Stimulated activated CD8-positive, alpha-beta memory T cell treated with anti-CD3 and anti-CD28 coated beads, Interleukin-12 subunit alpha, Interleukin-12 subunit beta, amount 100 ng/mL, for 1 hour (primary cell): ENCODE data around the gene ZNF366.

ENCODE experiments used
- DNase-seq: peaks from one replicate; pipeline ENCODE4 v3.0.0-alpha.2; 2020; ENCODE audit warnings: low read depth

ZNF366 gene

DNA sequence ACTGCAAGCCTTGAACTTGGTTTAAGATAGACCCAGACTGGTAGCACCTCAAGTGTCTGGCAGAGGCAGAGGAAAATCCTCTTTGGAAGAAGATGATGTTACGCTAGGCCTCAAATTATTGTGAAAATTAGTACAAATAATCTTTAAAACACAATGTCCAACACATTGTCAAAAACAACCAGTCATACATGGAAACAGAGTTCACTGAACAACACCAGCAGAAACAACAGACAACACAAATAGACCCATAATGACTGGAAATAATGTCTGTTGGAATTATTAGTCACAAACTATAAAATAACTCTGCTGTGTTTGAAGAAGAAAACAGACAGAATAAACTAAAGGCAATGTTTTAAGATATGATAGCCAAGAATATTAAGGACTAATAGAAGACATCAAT, 15.4 kb upstream of the ZNF366 start:
- no peak for DNase-seq

- no peak for DNase-seq
Measured at GRCh38 chr5:72519111-72519510, 11.9 kb upstream of the ZNF366 start.

- DNase-seq: no peak
Measured at GRCh38 chr5:72518001-72518683, 10.9 kb upstream of the ZNF366 start.

DNA sequence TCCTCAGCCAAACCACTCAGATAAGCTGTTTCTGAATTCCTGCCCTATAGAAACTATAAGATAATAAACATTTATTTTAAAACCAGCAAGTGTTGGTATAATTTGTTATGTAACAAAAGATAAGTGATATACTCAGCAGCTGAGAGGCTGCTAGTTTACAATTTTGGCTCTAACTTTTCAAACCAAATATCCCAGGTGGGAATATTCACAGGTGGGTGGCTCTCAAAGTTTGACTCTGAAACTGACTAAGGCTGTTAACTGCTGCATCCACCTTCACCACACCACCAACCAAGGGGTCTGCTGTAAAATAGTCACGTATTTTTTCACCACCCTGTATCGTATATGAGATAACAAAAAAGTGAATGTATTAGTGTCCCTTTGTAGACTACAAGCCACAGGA, 9.7 kb upstream of the ZNF366 start:
- no peak for DNase-seq

- DNase-seq: no peak
Measured at GRCh38 chr5:72515211-72515610, 8.0 kb upstream of the ZNF366 start.

GRCh38 chr5:72512593-72512860, 5.3 kb upstream of the ZNF366 start:
- DNase-seq: no peak

DNA sequence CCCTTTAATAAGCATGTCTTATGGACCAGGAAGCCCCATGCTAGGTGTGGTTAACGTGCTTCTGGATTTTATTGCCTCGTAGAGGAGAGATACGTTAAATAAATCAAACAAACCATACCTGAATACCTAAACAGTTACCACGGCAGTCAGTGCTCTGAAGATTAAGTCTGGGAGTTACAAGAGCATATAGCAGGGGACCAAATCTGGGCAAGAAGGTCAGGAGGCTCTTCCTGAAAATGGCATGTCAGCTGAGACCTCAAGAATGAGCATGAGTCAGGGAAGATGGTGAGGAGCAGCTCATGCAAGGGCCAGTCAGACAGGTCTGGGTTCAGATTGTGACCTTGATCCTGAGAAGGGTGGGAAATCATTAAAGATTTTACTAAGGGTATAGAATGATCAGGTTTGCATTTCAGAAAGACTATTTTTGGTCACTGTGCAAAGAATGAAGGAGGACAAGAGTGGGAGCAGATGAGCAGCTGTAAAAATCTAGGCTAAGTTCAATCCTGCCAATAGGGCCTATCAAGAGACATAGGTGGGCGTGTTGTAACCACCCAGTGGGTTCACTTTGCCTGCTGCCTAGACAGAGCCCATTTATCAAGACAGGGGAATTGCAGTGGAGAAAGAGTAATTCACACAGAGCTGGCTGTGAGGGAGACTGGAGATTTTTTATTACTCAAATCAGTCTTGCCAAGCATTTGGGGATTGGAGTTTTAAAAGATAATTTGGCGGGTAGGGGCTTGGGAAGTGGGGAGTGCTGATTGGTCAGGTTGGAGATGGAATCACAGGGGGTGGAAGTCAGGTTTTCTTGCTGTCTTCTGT, 4.8 kb upstream of the ZNF366 start:
- no peak for DNase-seq

- DNase-seq: no peak
Measured at GRCh38 chr5:72511366-72511765, 4.2 kb upstream of the ZNF366 start.

DNA sequence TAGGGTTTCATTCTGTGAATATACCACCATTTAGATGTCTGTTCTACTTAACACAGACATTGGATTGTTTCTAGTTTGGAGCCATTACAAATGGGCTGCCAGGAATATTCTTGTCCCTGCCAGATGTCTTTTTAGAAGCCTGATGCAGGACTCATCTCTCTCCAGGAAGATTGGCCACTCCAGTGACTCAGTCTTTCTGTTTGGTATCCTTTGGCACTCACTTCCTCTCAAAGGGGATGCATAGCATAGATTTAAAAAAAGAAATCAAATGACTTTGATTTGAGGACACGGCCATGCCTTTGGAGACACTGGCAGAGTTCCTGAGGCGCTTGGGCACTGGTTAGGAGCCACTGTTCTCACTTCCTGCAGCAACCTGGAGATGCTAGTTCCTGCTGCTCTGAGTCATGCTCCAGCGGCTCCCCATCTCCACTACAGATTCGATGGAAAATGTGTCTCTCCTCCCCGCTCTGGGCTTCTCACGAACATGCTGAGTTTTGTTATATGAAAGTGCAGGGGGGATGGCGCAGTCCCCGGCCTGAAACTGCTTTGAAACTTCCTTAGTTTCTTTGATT, 3.5 kb upstream of the ZNF366 start:
- no peak for DNase-seq

DNA sequence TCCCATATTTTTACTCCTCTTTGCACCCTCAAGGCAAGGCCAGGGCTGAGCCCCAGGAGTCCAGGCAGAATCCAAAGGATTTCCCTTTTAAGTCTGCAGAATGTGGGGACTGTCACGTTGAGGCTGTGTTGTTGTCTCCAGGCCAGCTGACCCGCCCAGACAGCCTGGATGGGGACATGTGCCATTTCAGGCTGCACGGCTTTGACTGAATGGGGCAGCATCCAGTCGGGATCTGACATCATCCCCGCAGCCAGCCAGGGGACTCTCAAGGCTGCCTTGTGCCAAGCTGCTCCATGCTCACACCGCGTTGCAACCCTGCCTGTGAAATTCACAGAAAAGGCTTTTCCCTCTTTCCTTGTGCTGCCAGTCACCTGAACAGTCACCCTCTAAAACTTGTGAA, 2.2 kb upstream of the ZNF366 start:
- DNase-seq: no peak

GRCh38 chr5:72508241-72509170, 1.3 kb upstream of the ZNF366 start:
- no peak for DNase-seq

DNA sequence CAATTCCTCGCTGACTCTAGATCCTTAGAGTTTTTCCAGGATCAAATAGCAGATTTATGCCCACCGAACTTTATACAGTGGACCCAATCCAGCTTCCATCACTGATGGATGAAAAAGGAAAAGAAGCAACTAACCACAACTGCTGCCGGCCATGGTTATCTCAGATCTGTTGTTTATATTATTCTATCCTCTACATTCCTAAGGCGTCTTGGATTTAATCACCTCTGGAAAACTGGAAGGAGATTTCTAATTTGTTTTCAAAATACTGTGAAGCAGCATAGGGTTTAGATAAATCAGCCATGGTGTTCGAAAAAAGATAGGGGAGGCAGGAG, 663 bp upstream of the ZNF366 start:
- no peak for DNase-seq

DNA sequence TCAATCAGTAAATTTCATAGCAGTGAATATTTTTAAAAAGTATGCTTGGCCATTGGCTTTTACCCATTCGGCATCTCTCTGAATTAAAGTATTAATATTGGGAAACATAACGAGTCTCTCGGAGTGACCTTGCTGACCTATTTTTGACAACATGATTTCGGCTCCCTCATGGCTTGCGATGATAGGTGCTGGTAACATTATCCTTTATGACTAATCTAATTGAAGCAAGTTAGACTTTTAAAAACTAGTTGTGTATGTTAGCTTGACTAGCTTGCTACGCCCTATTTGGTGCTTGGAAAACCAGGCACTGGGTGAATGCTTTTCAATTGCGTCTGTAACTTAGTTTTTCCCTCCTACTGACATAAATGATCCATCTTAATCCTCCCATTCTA, 1.1 kb downstream of the ZNF366 start:
- DNase-seq: no peak

DNA sequence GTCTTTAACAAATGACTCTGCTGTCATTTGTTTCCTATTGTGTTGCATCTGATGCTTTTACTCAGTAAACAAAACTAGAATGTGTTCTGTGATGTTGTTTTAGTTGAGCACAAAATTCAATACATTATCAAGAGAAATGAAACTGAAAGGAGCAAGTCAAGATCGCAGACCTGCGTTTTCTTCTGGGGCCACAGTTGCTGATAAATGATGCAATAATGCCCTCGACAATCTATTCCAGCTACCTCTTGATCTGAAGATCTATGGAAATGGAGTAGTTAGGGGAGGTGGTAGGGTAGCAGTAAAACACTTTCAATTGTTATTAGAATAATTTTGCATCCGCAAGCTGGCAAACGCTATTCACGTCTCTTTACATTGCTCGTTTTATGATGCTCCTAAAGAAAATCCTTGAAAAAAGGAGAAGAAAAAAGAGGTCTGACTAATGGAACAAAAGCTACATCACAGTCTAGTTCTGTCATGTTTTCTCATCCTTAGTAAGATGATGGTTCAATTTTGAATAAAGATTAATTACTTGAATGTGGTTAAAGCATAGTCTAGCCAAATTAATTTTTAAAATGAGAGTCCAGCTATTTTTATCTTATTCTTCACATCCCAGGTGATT, 1.6 kb downstream of the ZNF366 start:
- no peak for DNase-seq

GRCh38 chr5:72505016-72505415, 2.2 kb downstream of the ZNF366 start:
- DNase-seq: no peak

- DNase-seq: no peak
Measured at GRCh38 chr5:72503888-72504491, 3.2 kb downstream of the ZNF366 start.

GRCh38 chr5:72501488-72501887, 5.7 kb downstream of the ZNF366 start:
- no peak for DNase-seq

DNA sequence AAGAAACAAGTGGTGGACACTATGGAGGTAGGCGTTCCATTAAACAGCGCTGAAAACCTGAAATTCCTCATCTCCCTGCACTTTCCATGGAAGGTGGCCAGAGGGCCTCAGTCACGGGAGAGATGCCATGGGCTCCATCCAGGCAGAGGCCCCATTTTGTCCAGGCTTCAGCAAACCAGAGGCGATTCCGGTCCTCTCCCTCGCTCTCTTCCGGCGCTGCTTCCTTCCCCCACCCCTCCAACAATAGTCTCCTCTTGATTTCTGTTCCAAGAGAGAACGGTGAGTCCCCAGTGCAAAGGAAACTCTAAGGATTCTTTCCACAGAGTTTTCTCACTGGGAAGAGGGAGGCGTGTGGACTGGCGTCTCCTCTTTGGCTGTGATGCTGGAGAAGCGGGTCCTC, 7.5 kb downstream of the ZNF366 start:
- no peak for DNase-seq

- no peak for DNase-seq
Measured at GRCh38 chr5:72499090-72499489, 8.1 kb downstream of the ZNF366 start.

DNA sequence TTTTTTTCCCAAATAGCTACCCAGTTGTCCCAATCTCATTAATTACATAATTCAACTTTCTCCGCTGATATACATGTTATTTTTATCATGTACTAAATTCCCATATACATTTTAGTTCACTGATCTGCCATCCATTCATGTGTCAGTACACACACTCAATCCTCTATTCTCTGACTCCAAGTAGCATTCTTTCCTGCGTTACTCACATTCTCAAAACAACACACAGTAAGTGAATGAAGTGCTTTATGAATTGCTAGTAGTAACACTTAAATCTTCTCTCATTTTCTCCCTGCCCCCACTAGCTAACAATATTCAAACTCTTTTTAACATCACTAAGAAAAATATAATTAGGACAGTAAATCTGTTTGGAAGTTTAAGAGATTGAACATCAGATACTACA, 8.9 kb downstream of the ZNF366 start:
- no peak for DNase-seq

DNA sequence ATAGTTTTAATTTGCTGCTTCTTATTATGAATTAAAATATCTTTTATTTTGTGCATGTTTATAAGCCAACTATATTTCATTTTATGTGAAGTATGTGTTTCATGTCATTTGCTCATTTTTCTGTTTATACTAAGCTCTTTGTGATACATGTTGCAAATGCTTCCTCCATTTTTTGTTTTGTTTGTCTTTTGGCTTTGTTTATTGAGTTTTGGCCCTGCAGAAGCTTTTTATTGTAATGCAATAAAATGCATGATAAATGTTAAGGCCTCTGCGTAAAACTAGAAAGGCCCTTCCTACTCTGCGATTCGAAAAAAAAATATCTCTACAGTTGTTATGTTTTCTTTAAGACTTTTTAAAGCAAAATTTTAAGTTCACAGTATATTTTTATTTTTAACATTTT, 9.4 kb downstream of the ZNF366 start:
- no peak for DNase-seq

DNA sequence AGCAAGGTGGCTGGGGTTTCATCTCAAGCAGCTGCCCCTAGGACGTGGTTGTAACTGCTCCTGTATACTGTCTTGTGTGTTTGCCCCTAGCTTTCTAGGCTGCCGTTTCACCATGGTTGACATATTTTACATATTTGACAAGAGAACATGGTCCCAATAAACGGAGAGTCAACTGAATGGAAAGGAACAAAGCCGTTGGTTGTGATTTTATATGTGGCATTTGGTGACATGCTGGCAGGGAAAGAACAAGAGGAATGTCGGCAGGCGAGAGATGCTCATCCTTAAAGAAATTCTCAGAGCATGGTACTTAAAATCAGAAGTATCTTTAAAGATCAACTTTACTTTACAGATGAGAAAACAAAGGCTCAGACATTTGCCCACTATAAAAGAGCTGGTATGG, 11.8 kb downstream of the ZNF366 start:
- no peak for DNase-seq
